Smooth muscle cell (in vitro differentiated cells): ENCODE measurements around the gene LRP5. TPM values are rescaled to one million over a fixed set of nuclear protein-coding genes. Genes with fewer than 3 reads are reported as not detected.

ENCODE experiments used
- DNase-seq: peaks from one replicate; lab custom pipeline; 2025; ENCODE audit not compliant: unreplicated experiment; lab: John Stamatoyannopoulos, UW
- H2AFZ ChIP-seq: fragments of 200-600 bp; sonication (generic); 2 replicates; pipeline ENCODE4 v1.6.0; 2016; ENCODE audit warnings: antibody characterized with exemption, low read depth, mild to moderate bottlenecking
- H3F3A ChIP-seq: fragments of 200-600 bp; sonication (generic); 2 replicates; pipeline ENCODE4 v1.6.0; 2017; ENCODE audit warnings: antibody characterized with exemption, low read depth
- H3K27ac ChIP-seq: fragments of 200-600 bp; sonication (generic); 2 replicates; pipeline ENCODE4 v1.5.1; 2016; ENCODE audit warnings: low read depth, mild to moderate bottlenecking
- H3K27me3 ChIP-seq: fragments of 200-600 bp; sonication (generic); 2 replicates; pipeline ENCODE4 v1.6.1; 2016; ENCODE audit warnings: low read depth, mild to moderate bottlenecking
- H3K36me3 ChIP-seq: fragments of 200-600 bp; sonication (generic); 2 replicates; pipeline ENCODE4 v1.5.1; 2016; ENCODE audit warnings: low read depth
- H3K4me1 ChIP-seq: fragments of 200-600 bp; sonication (generic); 2 replicates; pipeline ENCODE4 v1.5.1; 2016; ENCODE audit warnings: low read depth
- H3K4me2 ChIP-seq: fragments of 200-600 bp; sonication (generic); 2 replicates; pipeline ENCODE4 v1.6.0; 2016; ENCODE audit warnings: mild to moderate bottlenecking
- H3K4me3 ChIP-seq: fragments of 200-600 bp; sonication (generic); 2 replicates; pipeline ENCODE4 v1.5.1; 2016; ENCODE audit warnings: mild to moderate bottlenecking
- H3K79me2 ChIP-seq: fragments of 200-600 bp; sonication (generic); 2 replicates; pipeline ENCODE4 v1.6.0; 2016; ENCODE audit warnings: low read depth, mild to moderate bottlenecking
- H3K9ac ChIP-seq: fragments of 200-600 bp; sonication (generic); 2 replicates; pipeline ENCODE4 v1.6.0; 2016; ENCODE audit warnings: low read depth
- H3K9me3 ChIP-seq: fragments of 200-600 bp; sonication (generic); replicated peaks from 2 replicates; pipeline ENCODE4 v1.5.1; 2016; ENCODE audit warnings: low read depth
- H4K20me1 ChIP-seq: fragments of 200-600 bp; sonication (generic); 2 replicates; pipeline ENCODE4 v1.6.0; 2016; ENCODE audit warnings: low read depth
- WGBS: methylation state at CpG from one replicate; pipeline ENCODE4 v1.1.7; 2016; ENCODE audit warnings: low lambda C conversion rate; 5-methylcytosine and 5-hydroxymethylcytosine counted together
- polyA plus RNA-seq: library from polyadenylated mRNA; unstranded; fragments of >200 nt; fragmentation: Nextera tagmentation; extraction: Ambion mirVana; gene quantifications from 2 replicates; pipeline ENCODE4 v1.2.1, GENCODE V29; 2016
- total RNA-seq: library from RNA; depleted of rRNA; stranded (reverse); fragments of >200 nt; gene quantifications from 2 replicates; pipeline ENCODE4 v1.2.3, GENCODE V29; 2014
- TF ChIP-seq, protein P1 (sequence below): fragments of 200-600 bp; sonication (generic); IDR thresholded peaks from 2 replicates; pipeline ENCODE4 v1.5.1; 2017; ENCODE audit warnings: borderline replicate concordance, mild to moderate bottlenecking, antibody characterized with exemption; ENCODE audit not compliant: insufficient read depth, poor library complexity, severe bottlenecking

Gene LRP5
- total and polyA plus RNA-seq, 2 experiments from 2014 or later = 16.1 to 26.6 TPM

DNA sequence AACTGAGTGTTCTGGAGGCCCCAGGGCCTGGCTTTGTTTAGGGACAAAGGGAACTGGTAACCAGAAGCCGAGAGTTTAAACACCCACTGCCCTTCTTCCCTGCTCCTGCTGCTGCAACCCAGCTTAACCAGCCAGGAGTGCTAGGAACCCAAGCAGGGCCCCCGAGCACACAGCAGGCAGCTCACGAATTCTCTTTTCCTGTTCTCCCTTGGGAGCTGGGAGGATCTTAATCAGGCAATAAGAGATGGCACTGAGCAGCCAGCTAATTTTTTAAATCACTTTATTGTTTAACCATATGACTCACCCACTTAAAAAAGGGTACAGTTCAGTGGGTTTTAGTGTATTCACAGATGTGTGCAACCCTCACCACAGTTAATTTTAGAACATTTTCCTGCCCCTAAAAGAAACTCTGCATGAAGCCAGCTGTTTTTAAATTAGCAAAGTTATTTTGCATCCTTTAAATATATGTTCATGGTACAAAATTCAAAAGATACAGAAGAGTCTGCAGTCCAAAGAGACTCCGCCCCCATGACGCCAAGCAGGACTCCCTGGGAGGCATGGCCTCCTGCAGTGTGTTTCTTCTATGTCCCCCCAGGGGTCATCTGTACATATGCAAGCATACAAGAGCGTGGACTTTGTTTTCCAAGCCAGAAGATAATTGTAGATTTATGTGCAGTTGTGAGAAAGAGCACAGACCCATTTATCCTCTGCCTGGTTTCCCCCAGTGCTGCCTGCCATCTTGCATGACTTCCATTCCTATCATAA is 129.3 kb downstream of the LRP5 start:
- H3K4me2 ChIP-seq = no peak overlapping the region
- H3K79me2 ChIP-seq = no peaks in the 10 kb centered on the region
- no peak overlapping the region for H3K4me3 ChIP-seq
- WGBS = 40% methylated on average over 6 of the region's 6 CpGs
- H3F3A ChIP-seq = peaks cover 3% of the 10 kb centered on the region
- no peak for DNase-seq
- H3K9ac ChIP-seq = no peak overlapping the region
- no peaks in the 10 kb centered on the region for H3K4me1 ChIP-seq
- TF ChIP-seq, protein P1, sequence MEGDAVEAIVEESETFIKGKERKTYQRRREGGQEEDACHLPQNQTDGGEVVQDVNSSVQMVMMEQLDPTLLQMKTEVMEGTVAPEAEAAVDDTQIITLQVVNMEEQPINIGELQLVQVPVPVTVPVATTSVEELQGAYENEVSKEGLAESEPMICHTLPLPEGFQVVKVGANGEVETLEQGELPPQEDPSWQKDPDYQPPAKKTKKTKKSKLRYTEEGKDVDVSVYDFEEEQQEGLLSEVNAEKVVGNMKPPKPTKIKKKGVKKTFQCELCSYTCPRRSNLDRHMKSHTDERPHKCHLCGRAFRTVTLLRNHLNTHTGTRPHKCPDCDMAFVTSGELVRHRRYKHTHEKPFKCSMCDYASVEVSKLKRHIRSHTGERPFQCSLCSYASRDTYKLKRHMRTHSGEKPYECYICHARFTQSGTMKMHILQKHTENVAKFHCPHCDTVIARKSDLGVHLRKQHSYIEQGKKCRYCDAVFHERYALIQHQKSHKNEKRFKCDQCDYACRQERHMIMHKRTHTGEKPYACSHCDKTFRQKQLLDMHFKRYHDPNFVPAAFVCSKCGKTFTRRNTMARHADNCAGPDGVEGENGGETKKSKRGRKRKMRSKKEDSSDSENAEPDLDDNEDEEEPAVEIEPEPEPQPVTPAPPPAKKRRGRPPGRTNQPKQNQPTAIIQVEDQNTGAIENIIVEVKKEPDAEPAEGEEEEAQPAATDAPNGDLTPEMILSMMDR = no peak
- H3K36me3 ChIP-seq = no peaks in the 10 kb centered on the region
- no peaks in the 10 kb centered on the region for H3K27me3 ChIP-seq
- peak overlapping the region; percentile 35 for H3K27ac ChIP-seq
- H4K20me1 ChIP-seq = no peaks in the 10 kb centered on the region
- no peaks in the 10 kb centered on the region for H3K9me3 ChIP-seq
- no peak overlapping the region for H2AFZ ChIP-seq

DNA sequence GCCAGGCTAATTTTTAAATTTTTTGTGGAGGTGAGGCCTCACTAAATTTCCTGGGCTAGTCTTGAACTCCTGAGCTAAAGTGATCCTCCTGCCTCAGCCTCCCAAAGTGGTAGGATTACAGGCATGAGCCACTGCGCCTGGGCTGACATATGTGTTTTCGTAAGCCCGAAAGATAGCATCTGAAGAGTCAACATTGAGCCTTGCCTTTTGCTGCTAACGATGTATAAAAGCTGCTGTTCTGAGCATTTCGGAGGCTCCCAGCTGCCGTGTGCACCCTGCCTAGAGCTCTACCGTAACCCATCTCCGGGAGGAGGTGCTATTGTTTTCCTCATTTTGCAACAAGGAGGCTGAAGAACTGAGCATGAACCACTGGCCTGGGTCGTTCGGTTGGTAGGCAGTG is 130.0 kb downstream of the LRP5 start:
- H3K4me1 ChIP-seq = no peaks in the 10 kb centered on the region
- H3K9ac ChIP-seq = no peak overlapping the region
- H3K9me3 ChIP-seq = no peaks in the 10 kb centered on the region
- H3K4me3 ChIP-seq = no peak overlapping the region
- no peak overlapping the region for H2AFZ ChIP-seq
- DNase-seq = no peak
- WGBS = 93% methylated on average over 10 of the region's 10 CpGs
- no peaks in the 10 kb centered on the region for H3K79me2 ChIP-seq
- H3K27ac ChIP-seq = no peak overlapping the region
- no peaks in the 10 kb centered on the region for H3F3A ChIP-seq
- H3K4me2 ChIP-seq = no peak overlapping the region
- no peaks in the 10 kb centered on the region for H3K27me3 ChIP-seq
- H4K20me1 ChIP-seq = no peaks in the 10 kb centered on the region
- no peaks in the 10 kb centered on the region for H3K36me3 ChIP-seq
- TF ChIP-seq, protein P1 = no peak

DNA sequence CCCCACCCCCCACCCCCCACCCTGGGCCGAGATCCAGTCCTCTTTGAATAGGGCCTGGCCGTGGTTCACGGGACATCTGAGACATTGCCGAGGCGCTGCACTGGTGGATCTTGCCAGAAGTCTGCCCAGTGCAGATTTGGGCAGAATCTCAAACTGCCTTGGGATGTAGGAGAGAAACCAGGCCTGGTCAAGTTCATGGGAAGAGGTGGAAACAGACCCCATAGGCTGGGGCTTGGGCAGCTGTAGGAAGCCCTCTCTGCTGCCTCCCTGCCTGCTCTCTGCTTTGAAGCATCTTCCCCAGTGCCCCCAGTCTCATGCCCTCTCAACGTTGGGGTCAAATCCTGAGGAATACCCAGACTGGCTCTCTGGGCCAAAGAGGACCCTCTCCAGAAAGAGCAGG is 132.2 kb downstream of the LRP5 start:
- Histone ChIP-seq H3K27me3 (no peaks in the 10 kb centered on the region), H3F3A (no peaks in the 10 kb centered on the region), H3K9me3 (no peaks in the 10 kb centered on the region), H3K27ac (no peak overlapping the region), H4K20me1 (no peaks in the 10 kb centered on the region), H3K36me3 (no peaks in the 10 kb centered on the region), H2AFZ (no peak overlapping the region), H3K9ac (no peak overlapping the region), H3K4me3 (no peak overlapping the region), H3K79me2 (no peaks in the 10 kb centered on the region), H3K4me2 (no peak overlapping the region), H3K4me1 (no peaks in the 10 kb centered on the region)
- no peak for DNase-seq
- 88% methylated on average over 6 of the region's 6 CpGs for WGBS
- TF ChIP-seq, protein P1 = no peak

DNA sequence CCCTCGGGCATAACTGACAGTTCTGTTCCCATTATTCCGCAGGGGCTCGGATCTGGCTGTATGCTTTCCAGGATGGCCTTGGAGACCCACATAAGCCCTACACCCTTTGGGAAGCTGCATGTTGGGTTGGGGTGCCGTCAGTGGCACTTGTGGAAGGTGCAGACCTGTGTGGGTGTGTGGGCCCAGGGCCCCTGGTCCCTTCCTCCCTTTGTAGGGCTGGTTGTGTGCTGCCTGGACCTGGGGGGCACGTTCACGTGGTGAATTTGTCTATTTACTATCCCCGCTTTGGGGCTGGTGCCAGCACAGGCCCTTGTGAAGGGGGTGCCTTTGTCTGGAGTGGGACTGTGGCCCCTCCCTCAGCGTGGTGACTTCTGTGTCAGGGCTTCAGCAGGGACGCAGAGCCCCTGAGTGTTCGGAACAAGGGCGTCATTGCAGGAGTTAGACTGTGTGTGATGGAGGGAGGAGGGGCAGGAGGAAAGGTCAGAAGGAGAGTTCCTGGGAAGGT is 133.2 kb downstream of the LRP5 start:
- TF ChIP-seq, protein P1 = no peak
- H3K9me3 ChIP-seq = no peaks in the 10 kb centered on the region
- no peak overlapping the region for H3K27ac ChIP-seq
- H3K4me1 ChIP-seq = no peaks in the 10 kb centered on the region
- H3F3A ChIP-seq = no peaks in the 10 kb centered on the region
- no peak for DNase-seq
- H3K27me3 ChIP-seq = no peaks in the 10 kb centered on the region
- no peak overlapping the region for H2AFZ ChIP-seq
- H3K4me3 ChIP-seq = no peak overlapping the region
- WGBS = 96% methylated on average over 11 of the region's 11 CpGs
- no peak overlapping the region for H3K4me2 ChIP-seq
- no peaks in the 10 kb centered on the region for H4K20me1 ChIP-seq
- H3K79me2 ChIP-seq = no peaks in the 10 kb centered on the region
- H3K36me3 ChIP-seq = no peaks in the 10 kb centered on the region
- H3K9ac ChIP-seq = no peak overlapping the region
